ENCODE results near the gene EIF5A2. TPM values are rescaled to one million over a fixed set of nuclear protein-coding genes. Genes with fewer than 3 reads are reported as not detected.
A peak's percentile ranks its signal among the peaks of the same experiment; 100 is the strongest.
"Not testable (repeated sequence)": the region's sequence is repeated elsewhere in the genome, so short reads cannot be mapped to it uniquely, and the experiment has no call there.

EIF5A2 gene
- total RNA-seq, 1 donor: 18.1 TPM

GRCh38 chr3:170942011-170942410, 33.6 kb upstream of the EIF5A2 start:
- DNase-seq (ENCODE audit: low read depth): no peak
- no peak for TF ChIP-seq CTCF (IDR thresholded peaks at IDR 0.05; ENCODE audit: insufficient read depth, low read depth, low read length)
- H3K4me3 ChIP-seq (ENCODE audit: low read depth, low read length): no peak overlapping the region

GRCh38 chr3:170941551-170941950, 33.1 kb upstream of the EIF5A2 start:
- no peak overlapping the region for H3K4me3 ChIP-seq (ENCODE audit: low read depth, low read length)
- no peak for DNase-seq (ENCODE audit: low read depth)
- TF ChIP-seq CTCF (IDR thresholded peaks at IDR 0.05; ENCODE audit: insufficient read depth, low read depth, low read length): no peak

GRCh38 chr3:170933039-170933438, 24.6 kb upstream of the EIF5A2 start:
- DNase-seq (ENCODE audit: low read depth); H3K4me3 ChIP-seq (ENCODE audit: low read depth, low read length): not testable (repeated sequence)

- H3K4me3 ChIP-seq (ENCODE audit: low read depth, low read length); DNase-seq (ENCODE audit: low read depth): not testable (repeated sequence)
These were observed 15.1 kb upstream of the EIF5A2 start for GRCh38 chr3:170923553-170923952.

GRCh38 chr3:170918715-170919114, 10.3 kb upstream of the EIF5A2 start:
- no peak for TF ChIP-seq CTCF (IDR thresholded peaks at IDR 0.05; ENCODE audit: insufficient read depth, low read depth, low read length)
- no peak for DNase-seq (ENCODE audit: low read depth)
- H3K4me3 ChIP-seq (ENCODE audit: low read depth, low read length): no peak overlapping the region

- peak; percentile 33 for DNase-seq (ENCODE audit: low read depth)
- TF ChIP-seq CTCF (IDR thresholded peaks at IDR 0.05; ENCODE audit: insufficient read depth, low read depth, low read length): no peak
These were observed 6.3 kb upstream of the EIF5A2 start for GRCh38 chr3:170914690-170915089.

GRCh38 chr3:170914212-170914611, 5.8 kb upstream of the EIF5A2 start:
- no peak for TF ChIP-seq CTCF (IDR thresholded peaks at IDR 0.05; ENCODE audit: insufficient read depth, low read depth, low read length)

More at GRCh38 chr3:170914690-170915089, 6.3 kb upstream of the EIF5A2 start:
- H3K4me3 ChIP-seq (ENCODE audit: low read depth, low read length): no peak overlapping the region

GRCh38 chr3:170911051-170911450, 2.6 kb upstream of the EIF5A2 start:
- no peak overlapping the region for H3K4me3 ChIP-seq (ENCODE audit: low read depth, low read length)
- DNase-seq (ENCODE audit: low read depth): no peak
- no peak for TF ChIP-seq CTCF (IDR thresholded peaks at IDR 0.05; ENCODE audit: insufficient read depth, low read depth, low read length)

More at GRCh38 chr3:170914212-170914611, 5.8 kb upstream of the EIF5A2 start:
- H3K4me3 ChIP-seq (ENCODE audit: low read depth, low read length): no peak overlapping the region
- no peak for DNase-seq (ENCODE audit: low read depth)
